ENCODE data around the gene AP2B1. TPM values are rescaled to one million over a fixed set of nuclear protein-coding genes. Genes with fewer than 3 reads are reported as not detected.

AP2B1 gene
- polyA plus RNA-seq, 1 donor (not counting 4 experiments of a cell fraction or from before 2014, with no cell fraction given): 189 TPM

- Histone ChIP-seq H3K4me3 (ENCODE audit: control insufficient read depth in 2 of 3, extremely low read depth in 1 of 3, insufficient read depth in 2 of 3, low read depth in 1 of 3, low read length in 3 of 3) (no peak overlapping the region), H3K9ac (ENCODE audit: control insufficient read depth, extremely low read depth, insufficient read depth, low read length) (no peak overlapping the region), H3K4me2 (ENCODE audit: control insufficient read depth, extremely low read depth, insufficient read depth, low read depth, low read length) (no peak overlapping the region)
Observed at GRCh38 chr17:35541434-35541833, 45.7 kb upstream of the AP2B1 start.

GRCh38 chr17:35542990-35543389 is 44.1 kb upstream of the AP2B1 start:
- H3K9me3 ChIP-seq (ENCODE audit: control insufficient read depth, low read depth, low read length): no peaks in the 10 kb centered on the region
- H3K27ac ChIP-seq (ENCODE audit: control insufficient read depth, insufficient read depth, low read length): no peak overlapping the region
- no peak for DNase-seq (ENCODE audit: low read depth, low spot score)
- H3K36me3 ChIP-seq (ENCODE audit: control insufficient read depth in 2 of 2, extremely low read depth in 1 of 2, insufficient read depth in 2 of 2, low read length in 2 of 2): no peaks in the 10 kb centered on the region
- H3K79me2 ChIP-seq (ENCODE audit: control insufficient read depth, insufficient read depth, low read length): no peaks in the 10 kb centered on the region
- no peaks in the 10 kb centered on the region for H4K20me1 ChIP-seq (ENCODE audit: control insufficient read depth, extremely low read depth, insufficient read depth, low read length)
- no peaks in the 10 kb centered on the region for H3K9me1 ChIP-seq (ENCODE audit: control insufficient read depth, extremely low read depth, insufficient read depth, low read length)
- no peak overlapping the region for H3K4me3 ChIP-seq (ENCODE audit: control insufficient read depth in 2 of 3, extremely low read depth in 1 of 3, insufficient read depth in 2 of 3, low read depth in 1 of 3, low read length in 3 of 3)
- no peak overlapping the region for H3K9ac ChIP-seq (ENCODE audit: control insufficient read depth, extremely low read depth, insufficient read depth, low read length)
- H3K4me1 ChIP-seq (ENCODE audit: control insufficient read depth, extremely low read depth, insufficient read depth, low read length): no peaks in the 10 kb centered on the region
- no peak overlapping the region for H3K4me2 ChIP-seq (ENCODE audit: control insufficient read depth, extremely low read depth, insufficient read depth, low read depth, low read length)
- no peak for FAIRE-seq
- TF ChIP-seq EZH2 (IDR thresholded peaks at IDR 0.05; ENCODE audit: low read length) (no peak), CTCF (optimal IDR thresholded peaks at IDR 0.05 in 1 of 3, IDR thresholded peaks at IDR 0.05 in 1 of 3, conservative IDR thresholded peaks at IDR 0.05 in 1 of 3; ENCODE audit: extremely low read depth in 1 of 3, insufficient read depth in 2 of 3, low read length in 3 of 3) (no peak)
- dilution Hi-C loops (cut with MboI; ENCODE audit: extremely low pct_ligation_motif_present, low sequenced_read_pairs): no loop called here
- no peak overlapping the region for H2AFZ ChIP-seq (ENCODE audit: control insufficient read depth, low read length)
- H3K27me3 ChIP-seq (ENCODE audit: control insufficient read depth, extremely low read depth, insufficient read depth, low read length): no peaks in the 10 kb centered on the region

More at GRCh38 chr17:35541434-35541833, 45.7 kb upstream of the AP2B1 start:
- no peak for FAIRE-seq
- Histone ChIP-seq H2AFZ (ENCODE audit: control insufficient read depth, low read length) (no peak overlapping the region), H3K9me1 (ENCODE audit: control insufficient read depth, extremely low read depth, insufficient read depth, low read length) (no peaks in the 10 kb centered on the region), H3K36me3 (ENCODE audit: control insufficient read depth in 2 of 2, extremely low read depth in 1 of 2, insufficient read depth in 2 of 2, low read length in 2 of 2) (no peaks in the 10 kb centered on the region), H3K9me3 (ENCODE audit: control insufficient read depth, low read depth, low read length) (no peaks in the 10 kb centered on the region), H3K4me1 (ENCODE audit: control insufficient read depth, extremely low read depth, insufficient read depth, low read length) (no peaks in the 10 kb centered on the region), H3K27me3 (ENCODE audit: control insufficient read depth, extremely low read depth, insufficient read depth, low read length) (no peaks in the 10 kb centered on the region), H3K79me2 (ENCODE audit: control insufficient read depth, insufficient read depth, low read length) (no peaks in the 10 kb centered on the region), H3K27ac (ENCODE audit: control insufficient read depth, insufficient read depth, low read length) (no peak overlapping the region), H4K20me1 (ENCODE audit: control insufficient read depth, extremely low read depth, insufficient read depth, low read length) (no peaks in the 10 kb centered on the region)
- no peak for DNase-seq (ENCODE audit: low read depth, low spot score)
- dilution Hi-C loops (cut with MboI; ENCODE audit: extremely low pct_ligation_motif_present, low sequenced_read_pairs): no loop called here
- TF ChIP-seq CTCF (optimal IDR thresholded peaks at IDR 0.05 in 1 of 3, IDR thresholded peaks at IDR 0.05 in 1 of 3, conservative IDR thresholded peaks at IDR 0.05 in 1 of 3; ENCODE audit: extremely low read depth in 1 of 3, insufficient read depth in 2 of 3, low read length in 3 of 3): no peak
- no peak for TF ChIP-seq EZH2 (IDR thresholded peaks at IDR 0.05; ENCODE audit: low read length)
